Measurements from ENCODE around the gene SRPK2.

The SRPK2 gene

DNA sequence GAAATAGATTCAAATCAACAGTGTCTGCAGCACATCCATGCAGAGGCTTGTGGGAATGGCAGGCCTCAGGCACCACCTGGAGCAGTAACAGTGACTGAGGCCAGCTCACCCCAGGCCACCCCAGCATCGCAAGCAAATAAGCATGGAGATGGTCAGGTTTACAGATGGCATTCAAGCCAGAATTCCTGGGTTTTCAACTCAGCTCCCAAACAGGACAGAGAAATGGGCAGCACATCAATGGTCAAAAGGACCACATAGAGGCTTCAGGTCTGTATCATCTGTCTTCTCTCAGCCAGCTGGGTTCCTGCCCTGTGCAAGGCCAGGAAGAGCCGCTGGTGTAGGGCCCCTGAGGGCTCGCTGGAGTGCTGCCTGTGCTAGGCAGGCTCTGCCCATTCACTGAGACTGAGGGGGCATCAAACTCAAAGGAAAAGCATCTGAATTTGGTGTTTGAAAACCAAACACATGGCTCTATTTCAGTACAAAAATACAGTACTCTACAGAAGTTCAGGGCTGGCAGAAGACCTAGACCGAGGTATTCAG, 262.2 kb downstream of the SRPK2 start:
- no peak for DNase-seq
- peaks cover 19% of the 10 kb centered on the region for H3K4me1 Mint-ChIP-seq
- H3K27me3 Mint-ChIP-seq (ENCODE audit: low read depth, poor library complexity): no peaks in the 10 kb centered on the region
- peak overlapping the region; percentile 80 for H3K27ac Mint-ChIP-seq
- no peak overlapping the region for H3K4me3 Mint-ChIP-seq
- no peak for TF ChIP-seq CTCF (IDR thresholded peaks at IDR 0.05)
- peaks cover 63% of the 10 kb centered on the region for H3K36me3 Mint-ChIP-seq (ENCODE audit: low read depth)
- no peaks in the 10 kb centered on the region for H3K9me3 Mint-ChIP-seq

- peaks cover 12% of the 10 kb centered on the region for H3K4me1 Mint-ChIP-seq
- H3K36me3 Mint-ChIP-seq (ENCODE audit: low read depth): peaks cover 64% of the 10 kb centered on the region
- H3K4me3 Mint-ChIP-seq: no peak overlapping the region
- DNase-seq: no peak
- TF ChIP-seq CTCF (IDR thresholded peaks at IDR 0.05): no peak
- no peaks in the 10 kb centered on the region for H3K9me3 Mint-ChIP-seq
- no peaks in the 10 kb centered on the region for H3K27me3 Mint-ChIP-seq (ENCODE audit: low read depth, poor library complexity)
- H3K27ac Mint-ChIP-seq: no peak overlapping the region
These were observed 263.0 kb downstream of the SRPK2 start for GRCh38 chr7:105125745-105126144.

DNA sequence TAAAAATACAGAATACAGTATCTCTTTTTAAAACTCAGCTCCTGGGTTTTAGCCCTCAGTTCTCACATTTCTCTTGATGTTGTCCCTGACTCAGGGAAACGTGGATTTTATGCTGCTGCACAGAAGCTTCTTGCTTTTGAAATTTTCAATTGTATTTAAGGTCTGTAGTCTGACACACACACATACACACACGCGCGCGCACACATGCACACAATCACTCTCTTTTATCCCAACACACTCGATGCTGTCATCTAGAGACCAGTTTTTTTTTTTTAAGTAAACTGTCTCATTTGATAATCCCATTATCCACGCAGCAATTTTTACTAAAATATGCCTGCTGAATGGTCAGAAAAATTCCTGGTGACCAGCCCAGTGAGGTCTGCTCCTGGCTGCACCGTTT, 266.1 kb downstream of the SRPK2 start:
- Mint-ChIP-seq H3K4me3 (no peak overlapping the region), H3K9me3 (no peaks in the 10 kb centered on the region), H3K36me3 (ENCODE audit: low read depth) (peaks cover 42% of the 10 kb centered on the region), H3K27me3 (ENCODE audit: low read depth, poor library complexity) (no peaks in the 10 kb centered on the region), H3K27ac (peak overlapping the region; percentile 32), H3K4me1 (peaks cover 5% of the 10 kb centered on the region)
- no peak for TF ChIP-seq CTCF (IDR thresholded peaks at IDR 0.05)
- DNase-seq: no peak

DNA sequence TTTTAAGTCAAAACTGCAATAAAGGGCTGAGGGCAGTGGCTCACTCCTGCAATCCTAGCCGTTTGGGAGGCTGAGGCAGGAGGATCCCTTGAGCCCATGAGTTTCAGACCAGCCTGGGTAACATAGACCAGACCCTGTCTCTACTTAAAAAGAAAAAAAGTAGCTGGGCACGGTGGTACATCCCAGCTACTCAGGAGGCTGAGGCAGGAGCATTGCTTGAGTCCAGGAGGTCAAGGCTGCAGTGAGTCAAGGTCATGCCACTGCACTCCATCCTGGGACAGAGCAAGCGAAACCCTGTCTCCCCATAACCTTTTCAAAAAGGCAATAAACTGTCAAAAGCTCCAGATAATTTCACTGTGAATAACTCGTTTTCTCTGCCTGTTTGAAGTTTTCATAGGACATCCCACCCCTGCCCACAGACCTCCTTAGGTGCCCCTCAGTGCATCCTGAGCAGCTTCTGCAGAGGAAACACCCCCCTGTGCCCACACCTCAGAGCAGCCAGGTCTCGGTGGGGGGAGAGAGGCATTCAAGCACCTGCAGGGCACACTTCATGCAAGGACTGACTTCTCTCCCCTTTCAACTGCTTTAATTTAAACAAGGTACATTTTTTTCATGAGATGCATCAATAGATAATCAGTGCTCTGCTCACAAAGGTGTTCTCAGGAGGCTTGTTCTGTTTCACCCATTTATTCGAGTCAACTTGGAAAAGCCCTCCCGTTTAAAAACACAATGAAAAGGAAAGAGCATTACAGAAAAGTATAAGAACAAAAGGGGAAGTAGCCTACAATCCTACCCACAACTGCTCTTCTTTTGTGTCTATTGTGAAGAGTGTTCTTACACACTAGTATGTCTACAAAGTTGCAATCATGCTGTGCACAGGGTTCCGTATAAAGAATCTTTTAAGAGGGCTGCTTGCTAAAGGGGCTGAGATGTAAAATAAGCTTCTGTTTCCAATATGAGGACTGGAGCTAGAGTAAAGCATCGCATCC, 269.8 kb downstream of the SRPK2 start:
- Mint-ChIP-seq H3K36me3 (ENCODE audit: low read depth) (peaks cover 51% of the 10 kb centered on the region), H3K9me3 (no peaks in the 10 kb centered on the region), H3K4me1 (peaks cover 5% of the 10 kb centered on the region), H3K27me3 (ENCODE audit: low read depth, poor library complexity) (no peaks in the 10 kb centered on the region), H3K4me3 (no peak overlapping the region), H3K27ac (no peak overlapping the region)
- no peak for DNase-seq
- no peak for TF ChIP-seq CTCF (IDR thresholded peaks at IDR 0.05)

DNA sequence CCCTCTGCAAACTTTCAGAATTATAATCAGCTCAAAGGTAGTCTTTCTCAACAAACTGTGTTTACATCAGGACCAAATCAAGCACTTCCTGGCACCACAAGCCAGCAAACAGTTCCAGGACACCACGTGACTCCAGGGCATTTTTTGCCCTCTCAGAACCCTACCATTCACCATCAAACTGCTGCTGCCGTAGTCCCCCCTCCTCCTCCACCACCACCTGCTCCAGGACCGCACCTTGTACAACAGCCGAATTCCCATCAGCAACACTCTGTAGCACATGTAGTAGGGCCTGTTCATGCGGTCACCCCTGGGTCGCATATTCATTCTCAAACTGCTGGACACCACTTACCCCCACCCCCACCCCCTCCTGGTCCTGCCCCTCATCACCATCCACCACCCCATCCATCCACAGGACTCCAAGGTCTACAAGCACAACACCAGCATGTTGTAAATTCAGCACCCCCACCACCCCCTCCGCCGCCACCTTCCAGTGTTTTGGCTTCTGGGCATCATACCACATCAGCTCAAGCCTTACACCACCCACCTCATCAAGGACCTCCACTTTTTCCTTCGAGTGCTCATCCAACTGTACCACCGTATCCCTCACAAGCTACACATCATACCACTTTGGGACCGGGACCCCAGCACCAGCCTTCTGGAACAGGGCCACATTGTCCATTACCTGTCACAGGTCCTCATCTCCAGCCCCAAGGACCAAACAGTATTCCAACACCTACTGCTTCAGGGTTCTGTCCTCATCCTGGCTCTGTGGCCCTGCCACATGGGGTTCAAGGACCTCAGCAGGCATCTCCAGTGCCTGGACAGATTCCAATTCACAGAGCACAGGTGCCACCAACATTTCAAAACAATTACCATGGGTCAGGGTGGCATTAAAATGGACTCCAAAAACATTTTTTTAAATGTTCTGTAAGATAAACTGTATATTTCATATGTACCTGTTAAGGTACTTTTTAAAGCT, 276.0 kb downstream of the SRPK2 start:
- Mint-ChIP-seq H3K4me3 (no peak overlapping the region), H3K27me3 (ENCODE audit: low read depth, poor library complexity) (peaks cover 4% of the 10 kb centered on the region), H3K36me3 (ENCODE audit: low read depth) (peaks cover 72% of the 10 kb centered on the region), H3K27ac (peak overlapping the region; percentile 97), H3K4me1 (peaks cover 8% of the 10 kb centered on the region), H3K9me3 (no peaks in the 10 kb centered on the region)
- no peak for TF ChIP-seq CTCF (IDR thresholded peaks at IDR 0.05)
- DNase-seq: no peak
